ENCODE data around the gene CTNNBL1.

CTNNBL1 gene

GRCh38 chr20:37729909-37730308 lies 36.1 kb downstream of the CTNNBL1 start:
- no peaks in the 10 kb centered on the region for H3K79me1 ChIP-seq (ENCODE audit: low read length)
- H3K36me3 ChIP-seq (ENCODE audit: control insufficient read depth in 1 of 2, insufficient read depth in 2 of 2, low read length in 2 of 2) = peaks cover 1 to 2% of the 10 kb centered on the region in 2 experiments
- no peak overlapping the region for H3K18ac ChIP-seq (ENCODE audit: low read length)
- no CpG with 5 or more reads among the region's 3 CpGs for WGBS (ENCODE audit: extremely low coverage, insufficient coverage, insufficient read length)
- H2BK12ac ChIP-seq (ENCODE audit: low read length) = no peak overlapping the region
- no peak overlapping the region for H4K12ac ChIP-seq (ENCODE audit: low read depth, low read length)
- no peak overlapping the region for H2BK120ac ChIP-seq (ENCODE audit: insufficient read depth, low read length, poor library complexity)
- H3K9ac ChIP-seq (ENCODE audit: low read length) = no peak overlapping the region
- H3K4me1 ChIP-seq (ENCODE audit: control insufficient read depth in 1 of 2, insufficient read depth in 2 of 2, low read length in 2 of 2) = peaks cover 2 to 7% of the 10 kb centered on the region in 2 experiments
- H2AFZ ChIP-seq (ENCODE audit: insufficient read depth, low read length, poor library complexity) = no peak overlapping the region
- H2BK5ac ChIP-seq (ENCODE audit: low read depth, low read length, poor library complexity) = no peak overlapping the region
- H3K14ac ChIP-seq (ENCODE audit: low read length) = no peak overlapping the region
- DNase-seq = no peak
- no peaks in the 10 kb centered on the region for H3K79me2 ChIP-seq (ENCODE audit: control insufficient read depth, insufficient read depth, low read length, poor library complexity)
- no peak overlapping the region for H3K4me3 ChIP-seq (ENCODE audit: low read depth, low read length)
- no peaks in the 10 kb centered on the region for H3K27me3 ChIP-seq (ENCODE audit: insufficient read depth, low read length)
- no peak overlapping the region for H3K4ac ChIP-seq (ENCODE audit: low read depth, low read length)
- no peak overlapping the region for H4K91ac ChIP-seq (ENCODE audit: low read depth, low read length)
- H2AK5ac ChIP-seq (ENCODE audit: low read length) = no peak overlapping the region
- H3K27ac ChIP-seq (ENCODE audit: low read depth, low read length) = no peak overlapping the region
- no peak overlapping the region for H3K23ac ChIP-seq (ENCODE audit: low read length)
- H4K8ac ChIP-seq (ENCODE audit: low read depth, low read length) = no peak overlapping the region
- no peak overlapping the region for H3K4me2 ChIP-seq (ENCODE audit: low read length)
- H3K9me3 ChIP-seq (ENCODE audit: insufficient read depth, low read depth, low read length) = no peaks in the 10 kb centered on the region

DNA sequence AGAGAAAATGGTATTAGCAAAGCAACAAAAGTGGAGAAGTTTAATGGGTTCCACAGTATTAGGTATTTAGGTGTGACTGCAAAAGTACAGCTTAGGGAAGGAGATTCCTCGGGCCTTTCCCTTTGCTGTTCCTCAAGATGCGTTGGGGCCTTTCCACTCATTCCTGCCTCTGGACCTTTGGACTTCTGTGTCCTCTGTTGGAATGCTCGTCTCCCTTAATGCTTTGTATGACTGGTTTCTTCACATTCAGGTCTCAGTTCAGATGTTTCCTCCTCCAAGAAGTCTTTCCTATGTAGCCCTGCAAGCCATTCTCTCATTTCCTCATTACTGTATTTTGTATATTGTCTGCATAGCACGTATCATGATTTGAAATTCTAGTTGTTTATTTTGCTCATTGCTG lies 39.6 kb downstream of the CTNNBL1 start:
- DNase-seq = no peak
- H2AFZ ChIP-seq (ENCODE audit: insufficient read depth, low read length, poor library complexity) = no peak overlapping the region
- H3K27me3 ChIP-seq (ENCODE audit: insufficient read depth, low read length) = no peaks in the 10 kb centered on the region
- H2BK5ac ChIP-seq (ENCODE audit: low read depth, low read length, poor library complexity) = no peak overlapping the region
- H4K91ac ChIP-seq (ENCODE audit: low read depth, low read length) = no peak overlapping the region
- H3K9me3 ChIP-seq (ENCODE audit: insufficient read depth, low read depth, low read length) = no peaks in the 10 kb centered on the region
- H3K9ac ChIP-seq (ENCODE audit: low read length) = no peak overlapping the region
- no peak overlapping the region for H2BK120ac ChIP-seq (ENCODE audit: insufficient read depth, low read length, poor library complexity)
- H3K79me2 ChIP-seq (ENCODE audit: control insufficient read depth, insufficient read depth, low read length, poor library complexity) = no peaks in the 10 kb centered on the region
- no peak overlapping the region for H3K4me2 ChIP-seq (ENCODE audit: low read length)
- no peak overlapping the region for H2AK5ac ChIP-seq (ENCODE audit: low read length)
- H3K23ac ChIP-seq (ENCODE audit: low read length) = no peak overlapping the region
- H3K18ac ChIP-seq (ENCODE audit: low read length) = no peak overlapping the region
- H4K12ac ChIP-seq (ENCODE audit: low read depth, low read length) = no peak overlapping the region
- H3K4me1 ChIP-seq (ENCODE audit: control insufficient read depth in 1 of 2, insufficient read depth in 2 of 2, low read length in 2 of 2) = peaks cover 0 to 3% of the 10 kb centered on the region in 2 experiments
- peaks cover 5 to 6% of the 10 kb centered on the region in 2 experiments for H3K36me3 ChIP-seq (ENCODE audit: control insufficient read depth in 1 of 2, insufficient read depth in 2 of 2, low read length in 2 of 2)
- no peak overlapping the region for H3K4me3 ChIP-seq (ENCODE audit: low read depth, low read length)
- no peak overlapping the region for H3K14ac ChIP-seq (ENCODE audit: low read length)
- no peak overlapping the region for H3K27ac ChIP-seq (ENCODE audit: low read depth, low read length)
- no peak overlapping the region for H3K4ac ChIP-seq (ENCODE audit: low read depth, low read length)
- no peak overlapping the region for H4K8ac ChIP-seq (ENCODE audit: low read depth, low read length)
- no CpG with 5 or more reads among the region's 4 CpGs for WGBS (ENCODE audit: extremely low coverage, insufficient coverage, insufficient read length)
- no peaks in the 10 kb centered on the region for H3K79me1 ChIP-seq (ENCODE audit: low read length)
- no peak overlapping the region for H2BK12ac ChIP-seq (ENCODE audit: low read length)

DNA sequence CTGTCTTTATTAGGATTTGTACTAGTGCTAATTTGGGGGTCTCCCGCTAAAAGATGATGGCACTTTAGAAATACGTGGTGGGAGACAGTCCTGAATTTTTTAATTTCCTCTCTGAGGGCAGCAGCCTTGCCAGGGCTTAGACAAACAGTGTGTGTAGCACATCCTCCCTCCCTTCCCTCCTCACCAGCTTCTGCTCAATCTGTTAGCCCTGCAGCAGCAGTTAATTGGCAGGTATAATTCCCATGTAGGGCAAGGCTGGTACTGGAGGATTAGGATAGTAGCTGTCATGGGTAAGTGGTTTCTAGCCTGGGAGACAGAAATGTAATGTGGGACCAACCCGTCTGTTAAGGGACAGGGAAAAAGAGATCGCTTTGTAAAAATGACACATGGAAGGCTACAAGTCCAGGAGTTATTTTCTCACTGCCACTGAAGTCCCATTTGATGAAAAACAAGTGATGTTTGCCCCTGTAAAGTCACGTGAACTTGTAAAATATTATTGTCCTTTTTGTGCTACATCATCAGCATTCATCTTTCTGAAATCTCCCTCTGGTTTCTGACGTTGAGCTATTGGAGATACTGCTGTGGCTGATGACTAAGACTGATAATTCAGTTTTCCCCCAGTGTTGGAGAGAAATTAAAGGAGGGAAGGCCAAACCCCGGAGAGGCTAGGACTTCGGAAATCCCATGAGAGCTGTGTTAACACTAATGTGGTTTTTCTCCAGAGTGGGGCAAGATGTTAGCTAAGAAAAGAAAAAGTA lies 40.6 kb downstream of the CTNNBL1 start:
- Histone ChIP-seq H3K4ac (ENCODE audit: low read depth, low read length) (no peak overlapping the region), H3K4me2 (ENCODE audit: low read length) (no peak overlapping the region), H3K23ac (ENCODE audit: low read length) (no peak overlapping the region), H3K79me2 (ENCODE audit: control insufficient read depth, insufficient read depth, low read length, poor library complexity) (no peaks in the 10 kb centered on the region), H4K8ac (ENCODE audit: low read depth, low read length) (no peak overlapping the region), H2BK12ac (ENCODE audit: low read length) (no peak overlapping the region), H3K4me3 (ENCODE audit: low read depth, low read length) (no peak overlapping the region), H2BK5ac (ENCODE audit: low read depth, low read length, poor library complexity) (no peak overlapping the region), H3K27me3 (ENCODE audit: insufficient read depth, low read length) (no peaks in the 10 kb centered on the region), H3K79me1 (ENCODE audit: low read length) (no peaks in the 10 kb centered on the region), H3K14ac (ENCODE audit: low read length) (no peak overlapping the region), H3K9ac (ENCODE audit: low read length) (no peak overlapping the region), H3K9me3 (ENCODE audit: insufficient read depth, low read depth, low read length) (no peaks in the 10 kb centered on the region), H2BK120ac (ENCODE audit: insufficient read depth, low read length, poor library complexity) (no peak overlapping the region), H3K18ac (ENCODE audit: low read length) (no peak overlapping the region), H3K27ac (ENCODE audit: low read depth, low read length) (no peak overlapping the region), H4K12ac (ENCODE audit: low read depth, low read length) (no peak overlapping the region), H2AFZ (ENCODE audit: insufficient read depth, low read length, poor library complexity) (no peak overlapping the region), H3K36me3 (ENCODE audit: control insufficient read depth in 1 of 2, insufficient read depth in 2 of 2, low read length in 2 of 2) (peaks cover 7 to 9% of the 10 kb centered on the region in 2 experiments), H4K91ac (ENCODE audit: low read depth, low read length) (no peak overlapping the region), H3K4me1 (ENCODE audit: control insufficient read depth in 1 of 2, insufficient read depth in 2 of 2, low read length in 2 of 2) (peaks cover 0 to 2% of the 10 kb centered on the region in 2 experiments), H2AK5ac (ENCODE audit: low read length) (no peak overlapping the region)
- DNase-seq = no peak
- no CpG with 5 or more reads among the region's 8 CpGs for WGBS (ENCODE audit: extremely low coverage, insufficient coverage, insufficient read length)

GRCh38 chr20:37735541-37735940 lies 41.7 kb downstream of the CTNNBL1 start:
- Histone ChIP-seq H2AFZ (ENCODE audit: insufficient read depth, low read length, poor library complexity) (no peak overlapping the region), H3K4me2 (ENCODE audit: low read length) (no peak overlapping the region), H2BK5ac (ENCODE audit: low read depth, low read length, poor library complexity) (no peak overlapping the region), H4K91ac (ENCODE audit: low read depth, low read length) (no peak overlapping the region), H3K79me1 (ENCODE audit: low read length) (no peaks in the 10 kb centered on the region), H3K9ac (ENCODE audit: low read length) (no peak overlapping the region), H3K4me1 (ENCODE audit: control insufficient read depth in 1 of 2, insufficient read depth in 2 of 2, low read length in 2 of 2) (no peaks in the 10 kb centered on the region), H2BK12ac (ENCODE audit: low read length) (no peak overlapping the region), H4K12ac (ENCODE audit: low read depth, low read length) (no peak overlapping the region), H4K8ac (ENCODE audit: low read depth, low read length) (no peak overlapping the region), H3K9me3 (ENCODE audit: insufficient read depth, low read depth, low read length) (no peaks in the 10 kb centered on the region), H3K23ac (ENCODE audit: low read length) (no peak overlapping the region), H3K4me3 (ENCODE audit: low read depth, low read length) (no peak overlapping the region), H2AK5ac (ENCODE audit: low read length) (no peak overlapping the region), H3K36me3 (ENCODE audit: control insufficient read depth in 1 of 2, insufficient read depth in 2 of 2, low read length in 2 of 2) (peaks cover 7 to 9% of the 10 kb centered on the region in 2 experiments), H3K14ac (ENCODE audit: low read length) (no peak overlapping the region), H3K27me3 (ENCODE audit: insufficient read depth, low read length) (no peaks in the 10 kb centered on the region), H3K18ac (ENCODE audit: low read length) (no peak overlapping the region), H3K4ac (ENCODE audit: low read depth, low read length) (no peak overlapping the region), H2BK120ac (ENCODE audit: insufficient read depth, low read length, poor library complexity) (no peak overlapping the region), H3K27ac (ENCODE audit: low read depth, low read length) (no peak overlapping the region), H3K79me2 (ENCODE audit: control insufficient read depth, insufficient read depth, low read length, poor library complexity) (no peaks in the 10 kb centered on the region)
- DNase-seq = no peak
